Heart left ventricle (tissue), 13 donors: ENCODE results near the gene NEDD9.

ENCODE experiments used
- CTCF ChIP-seq, 12 donors: fragments of 200-600 bp; sonication (generic) in 4 of 12; IDR thresholded peaks; one replicate each; pipeline versions ENCODE4 v1.5.0 to v1.8.0; 2018 to 2022; ENCODE audit warnings: antibody characterized with exemption in 12 of 12, mild to moderate bottlenecking in 5 of 12
- POLR2A ChIP-seq, 2 donors: fragments of 450-650 bp; IDR thresholded peaks; one replicate each; pipeline ENCODE4 v1.6.1; 2017; ENCODE audit warnings: antibody characterized with exemption in 2 of 2, mild to moderate bottlenecking in 2 of 2, moderate library complexity in 2 of 2
- donor health status: ischemic (EF 13 %, LVEDD 7.1; RV severe dilation, severe dysfunction).
- donor health status: DM: no; HTN: yes; CAD: no.
- donor health status: DM: no; HTN: no; CAD: no.
- donor health status: ischemic (EF 25% LVEDD 6.9; RV normal size, moderate dysfunction).
- donor health status: ischemic (EF 25% LVEDD 5.7; RV mildly dilated, moderate dysfunction).
- donor health status: ischemic (EF 35%, LVEDD 5.7; RV mildly dilated, moderate dysfunction).
- donor health status: nonischemic (EF 11% LVEDD 7.7; RV severe dilation, severe dysfunction).
- donor health status: DM: yes; HTN: yes; CAD: no.
- donor health status: PGD.
- donor health status: ischemic (EF 29% LVEDD 5.4; RV normal size, mild dysfunction).
- donor health status: nonischemic (EF 23%, LVEDD 6.1; RV moderate dilation, normal function).

GRCh38 chr6:11233673-11234573 is 1.5 kb upstream of the NEDD9 start:
- TF ChIP-seq CTCF (IDR thresholded peaks at IDR 0.05) (no peak), POLR2A (IDR thresholded peaks at IDR 0.05) (no peak)
